ENCODE data around the gene ICE2. TPM values are rescaled to one million over a fixed set of nuclear protein-coding genes. Genes with fewer than 3 reads are reported as not detected.

ICE2 gene
- polyA plus RNA-seq, 1 of the 3 experiments (the other 2 are of a cell fraction): 19.0 TPM

GRCh38 chr15:60423537-60423936, 55.4 kb downstream of the ICE2 start:
- CTCF ChIA-PET: interaction anchor here (1.2 kb wide), 1 partner anchor 9 kb away, joined by 3 read pairs; no protein-coding TSS in a partner anchor
- no peaks in the 10 kb centered on the region for H4K20me1 ChIP-seq (ENCODE audit: insufficient read depth)
- H3K4me2 ChIP-seq: peak overlapping the region; percentile 40; the same call in 1 of the 2 replicates
- TF ChIP-seq TCF12 (IDR thresholded peaks at IDR 0.05) (0 out of 2 replicates have a peak, but pooled peaks have one; percentile 7), CHD2 (IDR thresholded peaks at IDR 0.05; ENCODE audit: low read length, partially characterized antibody) (no peak), JUND (IDR thresholded peaks at IDR 0.05) (0 out of 2 replicates have a peak, but pooled peaks have one; percentile 3)
- TF ChIP-seq, protein P1, sequence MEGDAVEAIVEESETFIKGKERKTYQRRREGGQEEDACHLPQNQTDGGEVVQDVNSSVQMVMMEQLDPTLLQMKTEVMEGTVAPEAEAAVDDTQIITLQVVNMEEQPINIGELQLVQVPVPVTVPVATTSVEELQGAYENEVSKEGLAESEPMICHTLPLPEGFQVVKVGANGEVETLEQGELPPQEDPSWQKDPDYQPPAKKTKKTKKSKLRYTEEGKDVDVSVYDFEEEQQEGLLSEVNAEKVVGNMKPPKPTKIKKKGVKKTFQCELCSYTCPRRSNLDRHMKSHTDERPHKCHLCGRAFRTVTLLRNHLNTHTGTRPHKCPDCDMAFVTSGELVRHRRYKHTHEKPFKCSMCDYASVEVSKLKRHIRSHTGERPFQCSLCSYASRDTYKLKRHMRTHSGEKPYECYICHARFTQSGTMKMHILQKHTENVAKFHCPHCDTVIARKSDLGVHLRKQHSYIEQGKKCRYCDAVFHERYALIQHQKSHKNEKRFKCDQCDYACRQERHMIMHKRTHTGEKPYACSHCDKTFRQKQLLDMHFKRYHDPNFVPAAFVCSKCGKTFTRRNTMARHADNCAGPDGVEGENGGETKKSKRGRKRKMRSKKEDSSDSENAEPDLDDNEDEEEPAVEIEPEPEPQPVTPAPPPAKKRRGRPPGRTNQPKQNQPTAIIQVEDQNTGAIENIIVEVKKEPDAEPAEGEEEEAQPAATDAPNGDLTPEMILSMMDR (IDR thresholded peaks at IDR 0.05): no peak
- DNase-seq: no peak
- no peaks in the 10 kb centered on the region for H3K9me2 ChIP-seq
- POLR2A ChIA-PET: no interaction called here
- peak overlapping the region; percentile 63 for H3K9ac ChIP-seq
- H3K27ac ChIP-seq (ENCODE audit: low read depth in 2 of 2, low read length in 1 of 2): peak overlapping the region; percentile 67 to 93; a peak in 3 of 4 replicates
- H3F3A ChIP-seq (replicated peaks; ENCODE audit: insufficient read depth): peaks cover 47% of the 10 kb centered on the region
- WGBS (ENCODE audit: low lambda C conversion rate): 10% methylated on average over 2 of the region's 2 CpGs
- H3K79me2 ChIP-seq (ENCODE audit: insufficient read depth): peaks cover 38% of the 10 kb centered on the region
- H3K4me3 ChIP-seq (ENCODE audit: low read depth in 2 of 2, low read length in 1 of 2): no peak overlapping the region
- no peaks in the 10 kb centered on the region for H3K27me3 ChIP-seq (ENCODE audit: insufficient read depth)
- peaks cover 0 to 33% of the 10 kb centered on the region in 2 experiments; a peak in 3 of 4 replicates for H3K4me1 ChIP-seq (ENCODE audit: control insufficient read depth in 1 of 2, insufficient read depth in 2 of 2, low read depth in 1 of 2, low read length in 1 of 2)
- no peak overlapping the region for H2AFZ ChIP-seq (ENCODE audit: low read depth)
- no peaks in the 10 kb centered on the region for H3K9me3 ChIP-seq
- H3K36me3 ChIP-seq (replicated peaks in 1 of 2; ENCODE audit: control insufficient read depth in 1 of 2, insufficient read depth in 2 of 2, low read length in 1 of 2): peaks cover 0 to 11% of the 10 kb centered on the region in 2 experiments

GRCh38 chr15:60421544-60421943, 57.4 kb downstream of the ICE2 start:
- Histone ChIP-seq H3K9me3 (no peaks in the 10 kb centered on the region), H3K9ac (peak overlapping the region; percentile 60; the same call in 1 of the 2 replicates), H3K4me1 (ENCODE audit: control insufficient read depth in 1 of 2, insufficient read depth in 2 of 2, low read depth in 1 of 2, low read length in 1 of 2) (peaks cover 0 to 33% of the 10 kb centered on the region in 2 experiments; a peak in 3 of 4 replicates), H3F3A (replicated peaks; ENCODE audit: insufficient read depth) (peaks cover 34% of the 10 kb centered on the region), H3K9me2 (no peaks in the 10 kb centered on the region), H3K4me3 (ENCODE audit: low read depth in 2 of 2, low read length in 1 of 2) (0 out of 4 replicates have a peak overlapping the region, but pooled peaks of 1 of the 2 experiments have one; percentile 21), H3K36me3 (replicated peaks in 1 of 2; ENCODE audit: control insufficient read depth in 1 of 2, insufficient read depth in 2 of 2, low read length in 1 of 2) (peaks cover 0 to 2% of the 10 kb centered on the region in 2 experiments), H3K27me3 (ENCODE audit: insufficient read depth) (no peaks in the 10 kb centered on the region), H3K4me2 (peak overlapping the region; percentile 62; the same call in 1 of the 2 replicates), H3K79me2 (ENCODE audit: insufficient read depth) (peaks cover 38% of the 10 kb centered on the region), H4K20me1 (ENCODE audit: insufficient read depth) (no peaks in the 10 kb centered on the region), H2AFZ (ENCODE audit: low read depth) (no peak overlapping the region), H3K27ac (ENCODE audit: low read depth in 2 of 2, low read length in 1 of 2) (peak overlapping the region in 1 of 2 experiments; percentile 93; a peak in 2 of 4 replicates)
- 8% methylated on average over 1 of the region's 1 CpG for WGBS (ENCODE audit: low lambda C conversion rate)
- POLR2A ChIA-PET: no interaction called here
- CTCF ChIA-PET: interaction anchor here (1.5 kb wide), 1 partner anchor 95 kb away, joined by 5 read pairs; no protein-coding TSS in a partner anchor
- DNase-seq: no peak
- TF ChIP-seq NRF1 (IDR thresholded peaks at IDR 0.05; ENCODE audit: low read depth, low read length) (no peak), GABPA (IDR thresholded peaks at IDR 0.05; ENCODE audit: low read depth) (no peak), NFIC (IDR thresholded peaks at IDR 0.05; ENCODE audit: borderline replicate concordance) (peak; percentile 89), RXRA (IDR thresholded peaks at IDR 0.05; ENCODE audit: borderline replicate concordance, low read depth) (peak; percentile 70), POLR2AphosphoS5 (IDR thresholded peaks at IDR 0.05; ENCODE audit: low read depth, low read length) (peak; percentile 46; the same call in 1 of the 2 replicates), RCOR1 (IDR thresholded peaks at IDR 0.05; ENCODE audit: low read length) (no peak), CHD2 (IDR thresholded peaks at IDR 0.05; ENCODE audit: low read length, partially characterized antibody) (no peak), FOXM1 (IDR thresholded peaks at IDR 0.05; ENCODE audit: low read depth) (peak; percentile 29; the same call in 1 of the 2 replicates), FOSL2 (IDR thresholded peaks at IDR 0.05; ENCODE audit: borderline replicate concordance, low read depth) (peak; percentile 83; the same call in 1 of the 2 replicates), GATA2 (CRISPR knock-in tag; IDR thresholded peaks at IDR 0.05) (no peak), EZH2phosphoT487 (IDR thresholded peaks at IDR 0.05; ENCODE audit: borderline replicate concordance, low read depth) (no peak), TEAD4 (IDR thresholded peaks at IDR 0.05; ENCODE audit: borderline replicate concordance, insufficient read depth) (peak; percentile 88), MXI1 (IDR thresholded peaks at IDR 0.05; ENCODE audit: low read depth, low read length) (no peak), FOXJ3 (CRISPR knock-in tag; IDR thresholded peaks at IDR 0.05) (no peak), RAD21 (IDR thresholded peaks at IDR 0.05; ENCODE audit: low read length) (no peak), TAF1 (IDR thresholded peaks at IDR 0.05; ENCODE audit: borderline replicate concordance, low read depth, low read length) (no peak)
- TF ChIP-seq, protein P2, sequence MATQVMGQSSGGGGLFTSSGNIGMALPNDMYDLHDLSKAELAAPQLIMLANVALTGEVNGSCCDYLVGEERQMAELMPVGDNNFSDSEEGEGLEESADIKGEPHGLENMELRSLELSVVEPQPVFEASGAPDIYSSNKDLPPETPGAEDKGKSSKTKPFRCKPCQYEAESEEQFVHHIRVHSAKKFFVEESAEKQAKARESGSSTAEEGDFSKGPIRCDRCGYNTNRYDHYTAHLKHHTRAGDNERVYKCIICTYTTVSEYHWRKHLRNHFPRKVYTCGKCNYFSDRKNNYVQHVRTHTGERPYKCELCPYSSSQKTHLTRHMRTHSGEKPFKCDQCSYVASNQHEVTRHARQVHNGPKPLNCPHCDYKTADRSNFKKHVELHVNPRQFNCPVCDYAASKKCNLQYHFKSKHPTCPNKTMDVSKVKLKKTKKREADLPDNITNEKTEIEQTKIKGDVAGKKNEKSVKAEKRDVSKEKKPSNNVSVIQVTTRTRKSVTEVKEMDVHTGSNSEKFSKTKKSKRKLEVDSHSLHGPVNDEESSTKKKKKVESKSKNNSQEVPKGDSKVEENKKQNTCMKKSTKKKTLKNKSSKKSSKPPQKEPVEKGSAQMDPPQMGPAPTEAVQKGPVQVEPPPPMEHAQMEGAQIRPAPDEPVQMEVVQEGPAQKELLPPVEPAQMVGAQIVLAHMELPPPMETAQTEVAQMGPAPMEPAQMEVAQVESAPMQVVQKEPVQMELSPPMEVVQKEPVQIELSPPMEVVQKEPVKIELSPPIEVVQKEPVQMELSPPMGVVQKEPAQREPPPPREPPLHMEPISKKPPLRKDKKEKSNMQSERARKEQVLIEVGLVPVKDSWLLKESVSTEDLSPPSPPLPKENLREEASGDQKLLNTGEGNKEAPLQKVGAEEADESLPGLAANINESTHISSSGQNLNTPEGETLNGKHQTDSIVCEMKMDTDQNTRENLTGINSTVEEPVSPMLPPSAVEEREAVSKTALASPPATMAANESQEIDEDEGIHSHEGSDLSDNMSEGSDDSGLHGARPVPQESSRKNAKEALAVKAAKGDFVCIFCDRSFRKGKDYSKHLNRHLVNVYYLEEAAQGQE (IDR thresholded peaks at IDR 0.05; ENCODE audit: low read depth, low read length): no peak
- TF ChIP-seq, protein P3, sequence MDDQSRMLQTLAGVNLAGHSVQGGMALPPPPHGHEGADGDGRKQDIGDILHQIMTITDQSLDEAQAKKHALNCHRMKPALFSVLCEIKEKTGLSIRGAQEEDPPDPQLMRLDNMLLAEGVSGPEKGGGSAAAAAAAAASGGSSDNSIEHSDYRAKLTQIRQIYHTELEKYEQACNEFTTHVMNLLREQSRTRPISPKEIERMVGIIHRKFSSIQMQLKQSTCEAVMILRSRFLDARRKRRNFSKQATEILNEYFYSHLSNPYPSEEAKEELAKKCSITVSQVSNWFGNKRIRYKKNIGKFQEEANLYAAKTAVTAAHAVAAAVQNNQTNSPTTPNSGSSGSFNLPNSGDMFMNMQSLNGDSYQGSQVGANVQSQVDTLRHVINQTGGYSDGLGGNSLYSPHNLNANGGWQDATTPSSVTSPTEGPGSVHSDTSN (IDR thresholded peaks at IDR 0.05): peak; percentile 62
